ENCODE data around the gene NLRP7.
"Not testable (repeated sequence)": the region's sequence is repeated elsewhere in the genome, so short reads cannot be mapped to it uniquely, and the experiment has no call there.

NLRP7 gene

GRCh38 chr19:54955376-54955775 lies 8.0 kb upstream of the NLRP7 start:
- Histone ChIP-seq H3K4me3 (replicated peaks; ENCODE audit: insufficient read depth, low read length) (no peak overlapping the region), H3K27me3 (ENCODE audit: insufficient read depth, poor library complexity, severe bottlenecking) (no peaks in the 10 kb centered on the region), H3K27ac (replicated peaks) (no peak overlapping the region)
- no peak for DNase-seq (ENCODE audit: low read depth in 1 of 2, low spot score in 1 of 2)
- TF ChIP-seq REST (IDR thresholded peaks at IDR 0.05; ENCODE audit: insufficient replicate concordance, low read depth) (no peak), GABPA (IDR thresholded peaks at IDR 0.05; ENCODE audit: low read depth) (no peak), CTCF (IDR thresholded peaks at IDR 0.05; ENCODE audit: insufficient read depth, low read length) (no peak), SPI1 (IDR thresholded peaks at IDR 0.05; ENCODE audit: borderline replicate concordance, low read depth) (no peak), POLR2AphosphoS5 (IDR thresholded peaks at IDR 0.05; ENCODE audit: low read depth) (no peak)

- not testable (repeated sequence) for H3K27ac ChIP-seq (replicated peaks); H3K4me3 ChIP-seq (replicated peaks; ENCODE audit: insufficient read depth, low read length); DNase-seq (ENCODE audit: low read depth in 1 of 2, low spot score in 1 of 2); H3K27me3 ChIP-seq (ENCODE audit: insufficient read depth, poor library complexity, severe bottlenecking)
Observed at GRCh38 chr19:54953345-54953713, 6.0 kb upstream of the NLRP7 start.

- no peaks in the 10 kb centered on the region for H3K27me3 ChIP-seq (ENCODE audit: insufficient read depth, poor library complexity, severe bottlenecking)
- H3K27ac ChIP-seq (replicated peaks), result no peak overlapping the region
- no peak for TF ChIP-seq GABPA (IDR thresholded peaks at IDR 0.05; ENCODE audit: low read depth)
- no peak for TF ChIP-seq CTCF (IDR thresholded peaks at IDR 0.05; ENCODE audit: insufficient read depth, low read length)
- TF ChIP-seq SPI1 (IDR thresholded peaks at IDR 0.05; ENCODE audit: borderline replicate concordance, low read depth), result no peak
- no peak for TF ChIP-seq REST (IDR thresholded peaks at IDR 0.05; ENCODE audit: insufficient replicate concordance, low read depth)
- no peak for TF ChIP-seq POLR2AphosphoS5 (IDR thresholded peaks at IDR 0.05; ENCODE audit: low read depth)
- DNase-seq (ENCODE audit: low read depth in 1 of 2, low spot score in 1 of 2), result peak; percentile 77 to 87
- no peak overlapping the region for H3K4me3 ChIP-seq (replicated peaks; ENCODE audit: insufficient read depth, low read length)
Observed at GRCh38 chr19:54952591-54953344, 5.4 kb upstream of the NLRP7 start.

GRCh38 chr19:54950580-54950979 lies 3.2 kb upstream of the NLRP7 start:
- H3K27me3 ChIP-seq (ENCODE audit: insufficient read depth, poor library complexity, severe bottlenecking); H3K27ac ChIP-seq (replicated peaks); H3K4me3 ChIP-seq (replicated peaks; ENCODE audit: insufficient read depth, low read length): not testable (repeated sequence)
- TF ChIP-seq SPI1 (IDR thresholded peaks at IDR 0.05; ENCODE audit: borderline replicate concordance, low read depth), result peak; percentile 25; the same call in 1 of the 2 replicates
- peak in 1 of 2 experiments; percentile 32 for DNase-seq (ENCODE audit: low read depth in 1 of 2, low spot score in 1 of 2)

- no peak overlapping the region for H3K4me3 ChIP-seq (replicated peaks; ENCODE audit: insufficient read depth, low read length)
- no peak overlapping the region for H3K27ac ChIP-seq (replicated peaks)
- TF ChIP-seq CTCF (IDR thresholded peaks at IDR 0.05; ENCODE audit: insufficient read depth, low read length) (no peak), POLR2AphosphoS5 (IDR thresholded peaks at IDR 0.05; ENCODE audit: low read depth) (no peak), SPI1 (IDR thresholded peaks at IDR 0.05; ENCODE audit: borderline replicate concordance, low read depth) (no peak), REST (IDR thresholded peaks at IDR 0.05; ENCODE audit: insufficient replicate concordance, low read depth) (no peak), GABPA (IDR thresholded peaks at IDR 0.05; ENCODE audit: low read depth) (no peak)
- no peak for DNase-seq (ENCODE audit: low read depth in 1 of 2, low spot score in 1 of 2)
- no peaks in the 10 kb centered on the region for H3K27me3 ChIP-seq (ENCODE audit: insufficient read depth, poor library complexity, severe bottlenecking)
Observed at GRCh38 chr19:54949412-54949811, 2.1 kb upstream of the NLRP7 start.
